Measurements from ENCODE around the gene SLC25A25. TPM values are rescaled to one million over a fixed set of nuclear protein-coding genes. Genes with fewer than 3 reads are reported as not detected.

SLC25A25 gene
- total RNA-seq, 1 experiment from 2014 or later, result 15.5 TPM

DNA sequence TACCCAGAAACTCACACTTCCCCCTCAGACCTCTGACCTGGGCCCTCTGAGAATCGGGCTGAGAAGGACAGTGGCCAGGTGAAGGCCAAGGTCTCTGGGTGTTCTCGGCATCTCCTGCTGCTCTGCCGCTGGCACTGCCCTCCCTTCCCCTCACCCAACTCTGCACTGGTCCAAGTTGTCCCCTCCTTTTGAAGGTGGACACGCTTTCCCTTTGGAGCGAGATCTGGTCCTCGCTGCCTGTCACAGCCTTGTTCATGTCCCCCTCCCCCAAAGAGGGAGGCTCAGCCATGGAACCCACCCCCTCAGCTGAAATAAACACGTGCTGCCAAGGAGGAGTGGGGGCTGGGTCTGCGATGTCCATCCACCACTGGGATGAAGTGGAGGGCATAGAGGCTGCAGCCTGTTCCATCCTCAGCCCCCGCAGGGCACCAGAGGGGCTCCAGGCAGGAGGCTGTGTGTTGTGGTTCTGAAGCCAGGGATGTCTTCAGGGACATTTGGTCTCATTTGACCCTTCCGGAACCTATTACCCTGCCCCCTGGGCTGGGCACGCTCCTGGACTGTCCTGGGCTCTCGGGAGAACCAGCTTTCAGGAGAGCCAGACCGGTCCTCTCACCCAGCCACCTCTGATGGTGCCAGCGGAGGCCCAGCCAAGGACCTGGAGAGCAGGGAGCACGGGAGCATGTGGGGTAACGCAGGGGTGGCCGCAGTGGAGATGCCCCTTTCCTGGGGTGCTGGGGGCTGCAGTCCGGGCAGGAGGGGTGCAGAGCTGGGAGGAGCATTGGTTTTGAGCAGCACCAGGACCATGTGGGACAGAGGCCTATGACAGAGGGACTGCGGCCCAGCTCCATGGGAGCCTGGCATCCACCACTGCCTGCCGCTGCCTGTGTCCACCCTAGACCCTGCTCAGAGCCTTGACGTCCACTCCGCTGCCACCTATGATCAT lies 76.5 kb downstream of the SLC25A25 start:
- ChIA-PET POLR2A (interaction anchor here (1.6 kb wide), 1 partner anchor 16 kb away, joined by 3 read pairs; no protein-coding TSS in a partner anchor), CTCF (no interaction called here)
- no peaks in the 10 kb centered on the region for H3K27me3 Mint-ChIP-seq (ENCODE audit: insufficient read depth, unreplicated experiment)
- intact Hi-C loops (cut with micrococcal nuclease), result no loop called here
- H3K9me3 Mint-ChIP-seq (ENCODE audit: unreplicated experiment), result no peaks in the 10 kb centered on the region
- H3K36me3 Mint-ChIP-seq (ENCODE audit: insufficient read depth, unreplicated experiment), result no peaks in the 10 kb centered on the region
- peaks cover 26% of the 10 kb centered on the region for H3K4me1 Mint-ChIP-seq (ENCODE audit: insufficient read depth, unreplicated experiment)
- H3K27ac Mint-ChIP-seq (ENCODE audit: low read depth, unreplicated experiment), result no peak overlapping the region
- BruUV-seq (replicated peaks), result no TSS peak
- no peak overlapping the region for H3K4me3 Mint-ChIP-seq (ENCODE audit: unreplicated experiment)
- DNase-seq (ENCODE audit: unreplicated experiment), result no peak
- TF ChIP-seq, protein P1, sequence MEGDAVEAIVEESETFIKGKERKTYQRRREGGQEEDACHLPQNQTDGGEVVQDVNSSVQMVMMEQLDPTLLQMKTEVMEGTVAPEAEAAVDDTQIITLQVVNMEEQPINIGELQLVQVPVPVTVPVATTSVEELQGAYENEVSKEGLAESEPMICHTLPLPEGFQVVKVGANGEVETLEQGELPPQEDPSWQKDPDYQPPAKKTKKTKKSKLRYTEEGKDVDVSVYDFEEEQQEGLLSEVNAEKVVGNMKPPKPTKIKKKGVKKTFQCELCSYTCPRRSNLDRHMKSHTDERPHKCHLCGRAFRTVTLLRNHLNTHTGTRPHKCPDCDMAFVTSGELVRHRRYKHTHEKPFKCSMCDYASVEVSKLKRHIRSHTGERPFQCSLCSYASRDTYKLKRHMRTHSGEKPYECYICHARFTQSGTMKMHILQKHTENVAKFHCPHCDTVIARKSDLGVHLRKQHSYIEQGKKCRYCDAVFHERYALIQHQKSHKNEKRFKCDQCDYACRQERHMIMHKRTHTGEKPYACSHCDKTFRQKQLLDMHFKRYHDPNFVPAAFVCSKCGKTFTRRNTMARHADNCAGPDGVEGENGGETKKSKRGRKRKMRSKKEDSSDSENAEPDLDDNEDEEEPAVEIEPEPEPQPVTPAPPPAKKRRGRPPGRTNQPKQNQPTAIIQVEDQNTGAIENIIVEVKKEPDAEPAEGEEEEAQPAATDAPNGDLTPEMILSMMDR (IDR thresholded peaks at IDR 0.05; ENCODE audit: unreplicated experiment), result no peak

DNA sequence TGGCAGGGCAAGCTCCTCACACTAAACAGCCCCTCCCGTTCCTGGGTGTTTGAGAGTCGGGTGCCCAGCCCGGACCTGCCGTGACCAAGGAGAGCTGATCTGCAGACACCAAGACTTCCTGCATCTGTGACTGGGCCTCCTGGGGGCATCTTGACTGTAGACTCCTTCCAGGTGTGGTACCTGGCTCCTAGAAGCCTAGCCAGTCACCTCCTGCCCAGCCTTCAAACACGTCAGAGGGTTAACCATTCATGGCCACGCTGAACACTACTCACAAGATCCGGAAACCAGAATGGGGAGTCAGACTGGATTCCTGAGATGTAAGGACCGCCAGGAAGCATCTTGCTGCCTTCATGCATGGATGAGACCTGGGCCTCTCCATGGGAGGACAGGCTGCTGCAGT lies 77.5 kb downstream of the SLC25A25 start:
- Mint-ChIP-seq H3K9me3 (ENCODE audit: unreplicated experiment) (no peaks in the 10 kb centered on the region), H3K27ac (ENCODE audit: low read depth, unreplicated experiment) (no peak overlapping the region), H3K4me3 (ENCODE audit: unreplicated experiment) (no peak overlapping the region), H3K36me3 (ENCODE audit: insufficient read depth, unreplicated experiment) (no peaks in the 10 kb centered on the region), H3K4me1 (ENCODE audit: insufficient read depth, unreplicated experiment) (peaks cover 36% of the 10 kb centered on the region), H3K27me3 (ENCODE audit: insufficient read depth, unreplicated experiment) (no peaks in the 10 kb centered on the region)
- TF ChIP-seq, protein P1 (IDR thresholded peaks at IDR 0.05; ENCODE audit: unreplicated experiment), result no peak
- intact Hi-C loops (cut with micrococcal nuclease), result no loop called here
- CTCF ChIA-PET, result interaction anchor here (0.7 kb wide), 1 partner anchor 19 kb away, joined by 3 read pairs; no protein-coding TSS in a partner anchor
- BruUV-seq (replicated peaks), result no TSS peak
- no peak for DNase-seq (ENCODE audit: unreplicated experiment)
- POLR2A ChIA-PET, result interaction anchor here (1.6 kb wide), 1 partner anchor 17 kb away, joined by 3 read pairs; no protein-coding TSS in a partner anchor

DNA sequence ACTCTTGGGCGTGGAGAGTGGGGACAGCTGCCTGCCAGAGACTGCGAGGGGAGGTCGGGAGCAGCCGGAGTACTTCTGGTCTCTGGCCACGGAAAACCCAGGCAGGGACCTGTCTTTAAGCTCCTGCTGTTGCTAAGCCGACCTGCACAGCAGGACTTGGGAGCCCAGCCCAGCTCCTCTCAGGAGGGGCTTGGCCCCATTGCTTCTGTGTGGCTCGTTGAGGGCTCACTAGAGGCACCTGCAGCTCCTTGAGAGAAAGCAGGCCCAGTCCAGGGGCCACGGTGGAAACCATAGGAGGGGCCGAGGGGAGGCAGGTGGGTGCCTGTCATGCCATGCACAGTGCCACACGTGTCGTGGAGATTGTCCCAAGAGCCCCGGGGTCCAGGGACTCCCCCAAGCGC lies 77.9 kb downstream of the SLC25A25 start:
- ChIA-PET CTCF (interaction anchor here (0.7 kb wide), 1 partner anchor 20 kb away, joined by 3 read pairs; no protein-coding TSS in a partner anchor), POLR2A (interaction anchor here (1.6 kb wide), 1 partner anchor 17 kb away, joined by 3 read pairs; no protein-coding TSS in a partner anchor)
- Mint-ChIP-seq H3K4me3 (ENCODE audit: unreplicated experiment) (no peak overlapping the region), H3K27ac (ENCODE audit: low read depth, unreplicated experiment) (no peak overlapping the region), H3K27me3 (ENCODE audit: insufficient read depth, unreplicated experiment) (no peaks in the 10 kb centered on the region), H3K36me3 (ENCODE audit: insufficient read depth, unreplicated experiment) (no peaks in the 10 kb centered on the region), H3K4me1 (ENCODE audit: insufficient read depth, unreplicated experiment) (peaks cover 40% of the 10 kb centered on the region), H3K9me3 (ENCODE audit: unreplicated experiment) (no peaks in the 10 kb centered on the region)
- TF ChIP-seq, protein P1 (IDR thresholded peaks at IDR 0.05; ENCODE audit: unreplicated experiment), result no peak
- BruUV-seq (replicated peaks), result no TSS peak
- intact Hi-C loops (cut with micrococcal nuclease), result no loop called here
- no peak for DNase-seq (ENCODE audit: unreplicated experiment)

DNA sequence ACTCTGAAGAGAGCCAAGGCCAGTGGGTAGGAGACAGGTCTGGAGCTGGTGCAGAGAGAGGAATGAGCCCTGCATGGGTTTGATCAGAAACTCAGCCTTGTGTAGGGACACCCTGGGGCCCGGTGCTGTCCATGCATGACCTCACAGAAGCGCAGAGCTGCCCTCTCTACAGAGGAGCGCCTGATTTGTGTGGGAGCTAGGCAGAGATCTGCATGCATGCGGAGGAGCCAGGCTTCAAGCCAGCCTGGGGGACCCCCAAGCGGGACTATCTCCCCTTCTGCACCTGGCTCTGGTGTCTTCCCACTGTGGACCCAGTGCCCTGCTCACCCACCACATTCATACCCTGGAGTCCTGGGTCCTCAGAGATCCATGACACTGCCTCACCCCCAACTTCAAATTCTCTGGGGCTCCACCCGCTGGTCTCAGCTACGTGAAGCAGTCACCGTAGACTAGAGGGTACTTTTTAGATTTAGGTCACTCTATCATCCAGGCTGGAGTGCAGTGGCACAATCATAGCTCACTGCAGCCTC lies 78.6 kb downstream of the SLC25A25 start:
- Mint-ChIP-seq H3K27ac (ENCODE audit: low read depth, unreplicated experiment) (no peak overlapping the region), H3K36me3 (ENCODE audit: insufficient read depth, unreplicated experiment) (no peaks in the 10 kb centered on the region), H3K27me3 (ENCODE audit: insufficient read depth, unreplicated experiment) (no peaks in the 10 kb centered on the region), H3K4me1 (ENCODE audit: insufficient read depth, unreplicated experiment) (peaks cover 43% of the 10 kb centered on the region), H3K9me3 (ENCODE audit: unreplicated experiment) (no peaks in the 10 kb centered on the region), H3K4me3 (ENCODE audit: unreplicated experiment) (no peak overlapping the region)
- intact Hi-C loops (cut with micrococcal nuclease), result no loop called here
- POLR2A ChIA-PET, result interaction anchor here (0.5 to 1.6 kb wide), 4 partner anchors 11 to 65 kb away, joined by 3 read pairs; no protein-coding TSS in a partner anchor
- TF ChIP-seq, protein P1 (IDR thresholded peaks at IDR 0.05; ENCODE audit: unreplicated experiment), result no peak
- CTCF ChIA-PET, result interaction anchor here (0.7 to 0.8 kb wide), 2 partner anchors 10 to 18 kb away, joined by 4 to 5 read pairs; no protein-coding TSS in a partner anchor
- DNase-seq (ENCODE audit: unreplicated experiment), result no peak
- no TSS peak for BruUV-seq (replicated peaks)
